GM12891 (cell line): Measurements from ENCODE around the gene TPRG1L.

Experiments used
- POLR2A ChIP-seq: IDR thresholded peaks from 2 replicates; pipeline ENCODE4 v1.6.1; 2011; ENCODE audit warnings: low read depth, low read length, control low read depth
- POLR2AphosphoS5 ChIP-seq: IDR thresholded peaks from 2 replicates; pipeline ENCODE4 v1.6.1; 2011; ENCODE audit warnings: low read depth, low read length, control low read depth
- TAF1 ChIP-seq: IDR thresholded peaks from 2 replicates; pipeline ENCODE4 v1.6.1; 2011; ENCODE audit warnings: low read depth, low read length, control low read depth

DNA sequence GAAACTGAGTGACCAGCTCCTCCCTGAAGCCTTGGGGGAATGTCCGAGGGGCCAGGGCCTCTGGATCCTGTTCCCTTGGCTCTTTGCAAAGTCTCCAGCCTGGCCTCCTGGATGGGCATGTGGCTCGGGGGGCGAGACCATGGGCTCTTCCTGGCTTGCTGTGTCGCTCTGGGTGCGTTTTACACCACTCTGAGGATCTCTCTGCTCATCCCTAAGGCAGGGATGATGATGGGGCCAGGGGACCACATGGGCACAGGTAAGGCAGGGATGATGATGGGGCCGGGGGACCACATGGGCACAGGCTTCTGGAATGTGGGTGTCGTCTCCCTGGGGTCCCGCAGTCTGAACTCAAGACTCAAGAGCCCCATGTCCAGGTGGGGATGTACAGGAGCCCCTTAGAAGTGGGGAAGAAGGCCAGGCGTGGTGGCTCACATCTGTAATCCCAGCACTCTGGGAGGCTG, 45.2 kb downstream of the TPRG1L start:
- no peak for TF ChIP-seq POLR2AphosphoS5
- TF ChIP-seq POLR2A: no peak
- no peak for TF ChIP-seq TAF1
